GM23248 (cell line): ENCODE data around the gene PEX3. TPM values are rescaled to one million over a fixed set of nuclear protein-coding genes. Genes with fewer than 3 reads are reported as not detected.

Experiments used
- DNase-seq: peaks from one replicate; pipeline ENCODE4 v3.0.0-alpha.2; 2015
- H2AFZ ChIP-seq: fragments of 200-600 bp; sonication (generic); 2 replicates; pipeline ENCODE4 v1.6.1; 2016; ENCODE audit warnings: antibody characterized with exemption
- H3F3A ChIP-seq: fragments of 200-600 bp; sonication (generic); 2 replicates; pipeline ENCODE4 v1.6.1; 2016; ENCODE audit warnings: mild to moderate bottlenecking, antibody characterized with exemption, mixed run types; ENCODE audit not compliant: insufficient read depth
- H3K27ac ChIP-seq: fragments of 200-600 bp; sonication (generic); 2 replicates; pipeline ENCODE4 v1.5.1; 2016; ENCODE audit warnings: mild to moderate bottlenecking
- H3K27me3 ChIP-seq: fragments of 200-600 bp; sonication (generic); replicated peaks from 2 replicates; pipeline ENCODE4 v1.6.1; 2016; ENCODE audit warnings: mild to moderate bottlenecking; ENCODE audit not compliant: insufficient read depth
- H3K36me3 ChIP-seq: fragments of 200-600 bp; sonication (generic); 2 replicates; pipeline ENCODE4 v1.6.1; 2016; ENCODE audit warnings: low read depth, mild to moderate bottlenecking
- H3K4me1 ChIP-seq: fragments of 200-600 bp; sonication (generic); 2 replicates; pipeline ENCODE4 v1.6.1; 2016; ENCODE audit warnings: mild to moderate bottlenecking; ENCODE audit not compliant: insufficient read depth
- H3K4me2 ChIP-seq: fragments of 200-600 bp; sonication (generic); one replicate; pipeline ENCODE4 v1.6.1; 2016; ENCODE audit warnings: mild to moderate bottlenecking; ENCODE audit not compliant: unreplicated experiment
- H3K4me3 ChIP-seq: fragments of 200-600 bp; sonication (generic); 2 replicates; pipeline ENCODE4 v1.5.1; 2016; ENCODE audit warnings: mild to moderate bottlenecking
- H3K79me2 ChIP-seq: fragments of 200-600 bp; sonication (generic); 2 replicates; pipeline ENCODE4 v1.6.1; 2016; ENCODE audit warnings: mild to moderate bottlenecking; ENCODE audit not compliant: insufficient read depth
- H3K9ac ChIP-seq: fragments of 200-600 bp; sonication (generic); 2 replicates; pipeline ENCODE4 v1.6.1; 2016; ENCODE audit warnings: mild to moderate bottlenecking
- H3K9me2 ChIP-seq: fragments of 200-600 bp; sonication (generic); 2 replicates; pipeline ENCODE4 v1.6.1; 2016; ENCODE audit warnings: mixed run types, mild to moderate bottlenecking, moderate library complexity; ENCODE audit not compliant: insufficient read depth
- H3K9me3 ChIP-seq: fragments of 200-600 bp; sonication (generic); one replicate; pipeline ENCODE4 v1.6.1; 2017; ENCODE audit warnings: low read depth
- H4K20me1 ChIP-seq: fragments of 200-600 bp; sonication (generic); 2 replicates; pipeline ENCODE4 v1.6.0; 2016; ENCODE audit not compliant: insufficient read depth
- EZH2 ChIP-seq: fragments of 200-600 bp; sonication (generic); IDR thresholded peaks from 2 replicates; pipeline ENCODE4 v1.6.1; 2018; ENCODE audit warnings: antibody characterized with exemption, mild to moderate bottlenecking; ENCODE audit not compliant: insufficient read depth, poor library complexity, severe bottlenecking
- EZH2phosphoT487 ChIP-seq: fragments of 200-600 bp; sonication (generic); IDR thresholded peaks from 2 replicates; pipeline ENCODE4 v1.6.1; 2018; ENCODE audit warnings: antibody characterized with exemption, moderate library complexity, mild to moderate bottlenecking, low read depth; ENCODE audit not compliant: insufficient read depth
- WGBS, 2 experiments: methylation state at CpG; one replicate each; pipeline ENCODE4 v1.1.6; 2015 to 2017; ENCODE audit warnings: low lambda C conversion rate in 2 of 2, low coverage in 1 of 2; ENCODE audit errors: missing lambda C conversion rate in 2 of 2; 5-methylcytosine and 5-hydroxymethylcytosine counted together
- in situ Hi-C: fragments of 300-500 bp; cut with MboI; formaldehyde crosslinking; loops from 2 replicates; pipeline ENCODE4 v1.15.0; 2020
- polyA plus RNA-seq: library from polyadenylated mRNA; unstranded; fragments of >200 nt; fragmentation: Nextera tagmentation; extraction: Ambion mirVana; gene quantifications from 2 replicates; pipeline ENCODE4 v1.2.1, GENCODE V29; 2016
- total RNA-seq: library from RNA; depleted of rRNA; stranded (reverse); fragments of >200 nt; shearing (Covaris generic); gene quantifications from 2 replicates; pipeline ENCODE4 v1.2.3, GENCODE V29; 2014

PEX3 gene
- total and polyA plus RNA-seq, 2 experiments from 2014 or later, result 20.1 to 35.0 TPM

DNA sequence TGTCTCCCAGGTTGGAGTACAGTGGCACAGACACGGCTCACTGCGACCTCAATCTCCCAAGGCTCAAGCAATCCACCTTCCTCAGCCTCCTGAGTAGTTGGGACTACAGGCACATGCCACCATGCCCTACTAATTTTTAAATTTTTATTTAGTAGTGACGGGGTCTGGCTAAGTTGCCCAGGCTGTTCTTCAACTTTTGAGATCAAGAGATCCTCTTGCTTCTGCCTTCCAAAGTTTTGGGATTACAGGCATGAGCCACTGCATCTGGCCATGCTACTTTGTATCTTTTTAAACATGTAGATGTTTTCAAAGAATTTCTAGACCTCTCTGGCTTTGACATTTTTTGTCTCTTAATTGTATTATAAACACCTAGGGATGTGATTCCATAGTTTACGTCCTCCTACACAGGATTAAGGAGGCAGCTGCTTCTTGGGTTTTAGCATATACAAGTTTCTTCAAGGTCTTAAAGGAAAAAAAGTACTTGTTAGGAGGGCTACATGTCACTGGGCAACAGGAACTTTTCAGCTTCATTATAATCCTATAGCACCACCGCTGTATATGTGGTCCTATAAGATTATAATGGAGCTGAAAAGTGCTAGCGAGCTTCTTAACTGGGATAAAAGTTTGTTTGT lies 1.4 kb upstream of the PEX3 start:
- peak overlapping the region; percentile 91 for H3K4me2 ChIP-seq
- peak; percentile 7 for DNase-seq
- H3K36me3 ChIP-seq, result no peaks in the 10 kb centered on the region
- H3K4me3 ChIP-seq, result peak overlapping the region; percentile 87
- no peaks in the 10 kb centered on the region for H4K20me1 ChIP-seq
- in situ Hi-C loops, result loop anchor here (25.0 kb wide), 1 partner anchor 962 kb away; no protein-coding TSS in a partner anchor
- no peak for TF ChIP-seq EZH2phosphoT487
- TF ChIP-seq EZH2, result no peak
- H3K27me3 ChIP-seq, result no peaks in the 10 kb centered on the region
- H3F3A ChIP-seq, result no peaks in the 10 kb centered on the region
- peak overlapping the region; percentile 91 for H3K9ac ChIP-seq
- 76 to 79% methylated on average over 6 of the region's 6 CpGs for WGBS, 2 experiments
- H3K9me3 ChIP-seq, result no peaks in the 10 kb centered on the region
- H2AFZ ChIP-seq, result peak overlapping the region; percentile 99
- H3K27ac ChIP-seq, result no peak overlapping the region
- peaks cover 15% of the 10 kb centered on the region for H3K4me1 ChIP-seq
- no peaks in the 10 kb centered on the region for H3K9me2 ChIP-seq
- H3K79me2 ChIP-seq, result peaks cover 63% of the 10 kb centered on the region

DNA sequence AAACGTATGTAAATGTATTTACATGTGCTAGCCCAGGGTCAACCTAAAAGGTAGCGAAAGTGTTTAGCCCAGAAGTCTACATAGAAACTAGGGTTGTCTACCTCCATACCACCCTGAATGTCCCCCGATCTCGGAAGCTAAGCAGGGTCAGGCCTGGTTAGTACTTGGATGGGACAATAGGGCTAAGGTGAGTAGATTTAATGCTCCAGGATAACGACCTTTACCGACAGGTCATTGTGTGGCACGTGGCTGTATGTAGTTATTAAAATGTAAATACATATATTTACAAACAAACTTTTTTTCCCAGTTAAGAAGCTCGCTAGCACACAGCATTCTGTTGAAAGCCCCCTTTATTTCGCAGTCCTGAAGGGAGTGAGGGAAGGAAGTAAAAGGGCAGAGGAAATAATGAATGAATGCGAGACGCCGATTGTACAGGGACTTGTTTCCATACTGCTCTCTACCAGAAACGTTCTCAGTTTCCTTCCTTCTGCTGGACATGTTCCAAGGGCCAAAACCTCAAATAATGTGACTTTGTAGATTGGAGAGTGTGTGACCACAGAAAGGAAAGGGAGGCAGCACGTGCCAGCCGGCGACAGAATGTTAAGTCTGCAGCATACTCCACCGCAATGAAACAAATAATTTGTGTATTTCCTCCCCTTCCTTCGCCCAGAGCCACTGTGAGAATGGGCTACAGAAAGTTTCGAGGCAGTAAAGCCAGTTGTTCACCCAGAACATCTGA lies 722 bp upstream of the PEX3 start:
- H4K20me1 ChIP-seq, result no peaks in the 10 kb centered on the region
- in situ Hi-C loops, result loop anchor here (25.0 kb wide), 1 partner anchor 963 kb away; no protein-coding TSS in a partner anchor
- DNase-seq, result peak; percentile 51
- peak overlapping the region; percentile 99 for H2AFZ ChIP-seq
- no peaks in the 10 kb centered on the region for H3F3A ChIP-seq
- H3K4me2 ChIP-seq, result peak overlapping the region; percentile 91
- H3K4me3 ChIP-seq, result peak overlapping the region; percentile 87
- H3K9me3 ChIP-seq, result no peaks in the 10 kb centered on the region
- H3K36me3 ChIP-seq, result no peaks in the 10 kb centered on the region
- H3K9me2 ChIP-seq, result no peaks in the 10 kb centered on the region
- H3K27me3 ChIP-seq, result no peaks in the 10 kb centered on the region
- 4 to 6% methylated on average over 19 of the region's 19 CpGs for WGBS, 2 experiments
- no peak for TF ChIP-seq EZH2phosphoT487
- no peak for TF ChIP-seq EZH2
- H3K79me2 ChIP-seq, result peaks cover 65% of the 10 kb centered on the region
- peaks cover 15% of the 10 kb centered on the region for H3K4me1 ChIP-seq
- peak overlapping the region; percentile 91 for H3K9ac ChIP-seq
- peak overlapping the region; percentile 72 for H3K27ac ChIP-seq

DNA sequence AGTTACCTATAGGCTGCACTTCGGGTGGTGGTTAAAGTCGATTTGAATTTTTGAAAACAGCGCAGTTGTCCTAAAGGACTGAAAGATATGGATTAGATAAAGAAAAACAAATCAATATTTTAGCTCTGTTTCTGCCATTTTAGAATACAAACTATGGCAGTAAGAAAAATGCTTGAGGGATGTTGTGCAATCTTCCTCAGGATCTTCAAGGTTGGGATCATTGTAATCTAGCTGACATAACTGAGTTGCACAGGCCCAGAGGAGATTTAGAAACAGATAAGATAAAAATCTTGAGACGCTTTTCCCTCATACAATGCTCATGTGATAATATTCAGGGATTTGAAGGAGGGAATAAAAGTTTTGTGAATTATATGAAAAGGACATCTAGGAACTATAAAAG lies 926 bp downstream of the PEX3 start:
- Histone ChIP-seq H3K36me3 (no peaks in the 10 kb centered on the region), H3K9me2 (no peaks in the 10 kb centered on the region), H3K9me3 (no peaks in the 10 kb centered on the region), H3F3A (no peaks in the 10 kb centered on the region), H4K20me1 (no peaks in the 10 kb centered on the region), H3K4me3 (peak overlapping the region; percentile 87), H3K27me3 (no peaks in the 10 kb centered on the region), H3K4me2 (peak overlapping the region; percentile 95), H3K79me2 (peaks cover 74% of the 10 kb centered on the region), H3K27ac (peak overlapping the region; percentile 49), H3K9ac (peak overlapping the region; percentile 91), H2AFZ (peak overlapping the region; percentile 99), H3K4me1 (peaks cover 15% of the 10 kb centered on the region)
- TF ChIP-seq EZH2phosphoT487, result no peak
- TF ChIP-seq EZH2, result no peak
- in situ Hi-C loops, result no loop called here
- 56 to 59% methylated on average over 4 of the region's 4 CpGs for WGBS, 2 experiments
- peak; percentile 46 for DNase-seq

DNA sequence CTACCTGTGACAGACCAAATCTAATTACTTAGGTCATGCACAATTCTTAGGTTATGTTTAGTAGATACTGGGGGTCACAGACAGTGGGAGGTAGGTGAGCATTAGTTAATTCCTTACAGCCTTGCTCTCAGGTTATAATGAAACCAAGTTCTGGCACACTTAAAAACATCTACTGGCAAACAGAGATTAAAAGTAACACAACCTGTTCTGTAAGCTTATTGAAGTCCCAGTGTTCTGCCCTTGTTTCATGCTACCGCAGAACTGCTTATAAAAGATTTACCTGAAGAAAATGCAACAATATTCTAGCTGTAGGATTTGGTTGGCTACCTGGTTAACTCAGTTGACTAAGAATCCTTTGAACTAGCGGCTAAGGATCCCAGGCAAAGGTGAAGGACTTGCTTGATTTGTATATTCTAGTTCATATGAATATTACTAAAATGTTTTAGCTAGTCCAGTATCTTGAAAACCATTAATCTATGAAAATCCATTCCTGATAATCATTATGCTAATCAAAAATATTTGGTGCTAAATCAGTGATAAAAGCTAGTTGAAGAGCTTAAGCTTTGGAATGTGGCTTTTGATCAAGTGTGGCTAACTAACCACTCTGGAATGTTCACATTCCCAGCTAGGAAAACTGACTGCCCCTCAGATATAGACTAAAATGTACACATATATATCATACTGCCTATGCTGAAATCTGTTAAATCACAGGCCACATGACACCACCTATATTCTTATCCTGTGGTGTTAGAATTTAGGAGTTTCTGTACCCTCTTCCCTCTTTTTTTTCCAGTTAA lies 7.2 kb downstream of the PEX3 start:
- Histone ChIP-seq H3K9me2 (no peaks in the 10 kb centered on the region), H3K79me2 (peaks cover 41% of the 10 kb centered on the region), H3K9me3 (no peaks in the 10 kb centered on the region), H3K4me2 (peak overlapping the region; percentile 18), H3K27me3 (no peaks in the 10 kb centered on the region), H3K9ac (no peak overlapping the region), H3K27ac (no peak overlapping the region), H3K4me1 (peaks cover 11% of the 10 kb centered on the region), H3F3A (no peaks in the 10 kb centered on the region), H4K20me1 (no peaks in the 10 kb centered on the region), H2AFZ (no peak overlapping the region), H3K36me3 (peaks cover 9% of the 10 kb centered on the region; the same call in 1 of the 2 replicates), H3K4me3 (no peak overlapping the region)
- 74 to 77% methylated on average over 2 of the region's 2 CpGs for WGBS, 2 experiments
- in situ Hi-C loops, result no loop called here
- peak; percentile 41 for DNase-seq
- TF ChIP-seq EZH2, result no peak
- no peak for TF ChIP-seq EZH2phosphoT487
